H9 (cell line): ENCODE results near the gene AACS. TPM values are rescaled to one million over a fixed set of nuclear protein-coding genes. Genes with fewer than 3 reads are reported as not detected.

Experiments
- DNase-seq: peaks from one replicate; pipeline ENCODE4 v3.0.0-alpha.2; 2017
- H2AFZ ChIP-seq: one replicate; pipeline ENCODE4 v1.6.1; 2013; ENCODE audit warnings: mild to moderate bottlenecking, low read length, control low read depth, moderate library complexity
- H2AK5ac ChIP-seq: 2 replicates; pipeline ENCODE4 v1.6.1; 2013; ENCODE audit warnings: low read length, control low read depth, mixed read lengths; ENCODE audit not compliant: insufficient read length
- H2BK120ac ChIP-seq: one replicate; pipeline ENCODE4 v1.6.1; 2013; ENCODE audit warnings: low read depth, mild to moderate bottlenecking, low read length, control low read depth, inconsistent platforms; ENCODE audit not compliant: poor library complexity, severe bottlenecking
- H2BK12ac ChIP-seq: 2 replicates; pipeline ENCODE4 v1.6.1; 2013; ENCODE audit warnings: low read length, control low read depth, mixed read lengths, low read depth; ENCODE audit not compliant: insufficient read length
- H2BK15ac ChIP-seq: 2 replicates; pipeline ENCODE4 v1.6.1; 2013; ENCODE audit warnings: low read depth, low read length, control low read depth
- H2BK20ac ChIP-seq: one replicate; pipeline ENCODE4 v1.6.1; 2013; ENCODE audit warnings: low read depth, mild to moderate bottlenecking, low read length, control low read depth, inconsistent platforms; ENCODE audit not compliant: poor library complexity, severe bottlenecking
- H2BK5ac ChIP-seq: 2 replicates; pipeline ENCODE4 v1.6.1; 2013; ENCODE audit warnings: low read length, control low read depth, mixed read lengths; ENCODE audit not compliant: insufficient read length
- H3K14ac ChIP-seq: 2 replicates; pipeline ENCODE4 v1.6.1; 2013; ENCODE audit warnings: low read length, control low read depth; ENCODE audit not compliant: insufficient read depth
- H3K18ac ChIP-seq: 2 replicates; pipeline ENCODE4 v1.6.1; 2013; ENCODE audit warnings: low read depth, mild to moderate bottlenecking, mixed read lengths, low read length, control low read depth; ENCODE audit not compliant: insufficient read length
- H3K23ac ChIP-seq: 2 replicates; pipeline ENCODE4 v1.6.1; 2013; ENCODE audit warnings: low read length, control low read depth, mixed read lengths, low read depth; ENCODE audit not compliant: insufficient read length
- H3K23me2 ChIP-seq: 2 replicates; pipeline ENCODE4 v1.6.1; 2013; ENCODE audit warnings: low read depth, mild to moderate bottlenecking, mixed read lengths, low read length, control low read depth; ENCODE audit not compliant: insufficient read length, poor library complexity, severe bottlenecking
- H3K27ac ChIP-seq: 2 replicates; pipeline ENCODE4 v1.5.1; 2013; ENCODE audit warnings: low read length, control low read depth, mixed read lengths, low read depth; ENCODE audit not compliant: insufficient read length
- H3K27me3 ChIP-seq: 2 replicates; pipeline ENCODE4 v1.6.1; 2013; ENCODE audit warnings: low read length, control low read depth, inconsistent platforms; ENCODE audit not compliant: insufficient read depth
- H3K4ac ChIP-seq: 2 replicates; pipeline ENCODE4 v1.6.1; 2013; ENCODE audit warnings: low read depth, mild to moderate bottlenecking, control low read depth, inconsistent platforms, low read length, moderate library complexity
- H3K4me1 ChIP-seq: 2 replicates; pipeline ENCODE4 v1.6.1; 2013; ENCODE audit warnings: low read length, control low read depth, inconsistent platforms; ENCODE audit not compliant: insufficient read depth
- H3K4me2 ChIP-seq: 2 replicates; pipeline ENCODE4 v1.6.1; 2013; ENCODE audit warnings: low read length, control low read depth, mixed read lengths; ENCODE audit not compliant: insufficient read length, insufficient read depth
- H3K56ac ChIP-seq: 2 replicates; pipeline ENCODE4 v1.6.1; 2013; ENCODE audit warnings: low read depth, mild to moderate bottlenecking, mixed read lengths, low read length, control low read depth; ENCODE audit not compliant: insufficient read length
- H3K79me1 ChIP-seq: 2 replicates; pipeline ENCODE4 v1.6.1; 2013; ENCODE audit warnings: low read depth, mild to moderate bottlenecking, moderate library complexity, low read length, control low read depth, inconsistent platforms; ENCODE audit not compliant: insufficient read depth, poor library complexity, severe bottlenecking
- H3K79me2 ChIP-seq: 2 replicates; pipeline ENCODE4 v1.6.1; 2013; ENCODE audit warnings: low read length, control low read depth, inconsistent platforms; ENCODE audit not compliant: insufficient read depth
- H3K9ac ChIP-seq: 2 replicates; pipeline ENCODE4 v1.6.1; 2013; ENCODE audit warnings: low read length, control low read depth, mixed read lengths; ENCODE audit not compliant: insufficient read length; ENCODE audit errors: extremely low read depth
- H3K9me3 ChIP-seq: one replicate; pipeline ENCODE4 v1.6.1; 2013; ENCODE audit warnings: low read depth, low read length, inconsistent platforms; ENCODE audit not compliant: control insufficient read depth
- H3T11ph ChIP-seq: one replicate; pipeline ENCODE4 v1.6.1; 2013; ENCODE audit warnings: mild to moderate bottlenecking, low read length, control low read depth, inconsistent platforms
- H4K20me1 ChIP-seq: one replicate; pipeline ENCODE4 v1.6.1; 2013; ENCODE audit not compliant: control insufficient read depth, insufficient read length, insufficient read depth
- H4K5ac ChIP-seq: 2 replicates; pipeline ENCODE4 v1.6.1; 2013; ENCODE audit warnings: low read depth, mild to moderate bottlenecking, mixed read lengths, low read length, control low read depth; ENCODE audit not compliant: insufficient read length
- H4K8ac ChIP-seq: replicated peaks from 2 replicates; pipeline ENCODE4 v1.6.1; 2013; ENCODE audit warnings: low read length, control low read depth, mixed read lengths, low read depth; ENCODE audit not compliant: insufficient read length
- H4K91ac ChIP-seq: 2 replicates; pipeline ENCODE4 v1.6.1; 2013; ENCODE audit warnings: low read depth, mild to moderate bottlenecking, moderate library complexity, mixed read lengths, low read length, control low read depth; ENCODE audit not compliant: insufficient read length
- H3K27ac Mint-ChIP-seq, 3 experiments: 2 replicates in 2 of 3; 3 replicates in 1 of 3; pipeline ENCODE4 v1.8.0; 2020 to 2021; ENCODE audit warnings: mixed read lengths in 3 of 3, mild to moderate bottlenecking in 1 of 3, moderate library complexity in 1 of 3
- H3K27me3 Mint-ChIP-seq: 2 replicates; pipeline ENCODE4 v1.8.0; 2021; ENCODE audit warnings: low read depth, mild to moderate bottlenecking, moderate library complexity, mixed read lengths
- H3K36me3 Mint-ChIP-seq, 3 experiments: 2 replicates in 2 of 3; 3 replicates in 1 of 3; pipeline ENCODE4 v1.8.0; 2020 to 2021; ENCODE audit warnings: low read depth in 3 of 3, mixed read lengths in 3 of 3; ENCODE audit not compliant: insufficient read depth in 1 of 3
- H3K4me1 Mint-ChIP-seq, 2 experiments: 2 replicates each; pipeline ENCODE4 v1.8.0; 2020; ENCODE audit warnings: mixed read lengths in 2 of 2
- H3K4me3 Mint-ChIP-seq, 2 experiments: 2 replicates in 1 of 2; 3 replicates in 1 of 2; pipeline ENCODE4 v1.8.0; 2020 to 2021; ENCODE audit warnings: mild to moderate bottlenecking in 2 of 2, mixed read lengths in 2 of 2, moderate library complexity in 1 of 2
- H3K9me3 Mint-ChIP-seq, 2 experiments: 2 replicates in 1 of 2; 3 replicates in 1 of 2; pipeline ENCODE4 v1.8.0; 2020; ENCODE audit warnings: mild to moderate bottlenecking in 2 of 2, mixed read lengths in 2 of 2, moderate library complexity in 1 of 2
- CTCF ChIP-seq: fragments of 200-600 bp; sonication (generic); conservative IDR thresholded peaks from 3 replicates; pipeline ENCODE4 v1.8.0; 2021; ENCODE audit warnings: antibody characterized with exemption, mild to moderate bottlenecking
- WGBS: extraction: QIAGEN DNeasy Blood & Tissue Kit; methylation state at CpG from one replicate; pipeline ENCODE4 v1.1.7; 2013; ENCODE audit warnings: missing lambda C conversion rate, low lambda C conversion rate, mixed read lengths; ENCODE audit not compliant: insufficient read length; ENCODE audit errors: extremely low coverage; 5-methylcytosine and 5-hydroxymethylcytosine counted together
- total RNA-seq: library from RNA; stranded (reverse); gene quantifications from 2 replicates; pipeline ENCODE4 v1.2.1, GENCODE V29; 2021

Gene AACS
- total RNA-seq, 1 experiment from 2014 or later, result 35.0 TPM

- H3K9me3 ChIP-seq, result peaks cover 5% of the 10 kb centered on the region
- no peak overlapping the region for H3K4me2 ChIP-seq
- no peak overlapping the region for H2BK12ac ChIP-seq
- H3K9ac ChIP-seq, result no peak overlapping the region
- no peak overlapping the region for H2BK20ac ChIP-seq
- H3K27ac ChIP-seq, result no peak overlapping the region
- H4K91ac ChIP-seq, result no peak overlapping the region
- peaks cover 3% of the 10 kb centered on the region; the same call in 1 of the 2 replicates for H3K27me3 Mint-ChIP-seq
- H3K4ac ChIP-seq, result no peak overlapping the region
- peaks cover 6 to 19% (median 10%) of the 10 kb centered on the region in 3 experiments for H3K36me3 Mint-ChIP-seq
- H3K9me3 Mint-ChIP-seq, result peaks cover 19 to 20% of the 10 kb centered on the region in 2 experiments
- no peak overlapping the region for H2BK15ac ChIP-seq
- no peaks in the 10 kb centered on the region for H3K4me1 ChIP-seq
- H3K27me3 ChIP-seq, result no peaks in the 10 kb centered on the region
- H3K79me1 ChIP-seq, result no peaks in the 10 kb centered on the region
- no peak overlapping the region for H3K14ac ChIP-seq
- no peaks in the 10 kb centered on the region for H3K23me2 ChIP-seq
- TF ChIP-seq CTCF, result no peak
- WGBS, result no CpG with 5 or more reads among the region's 14 CpGs
- H3K23ac ChIP-seq, result no peak overlapping the region
- no peak overlapping the region for H2AK5ac ChIP-seq
- no peak overlapping the region for H4K5ac ChIP-seq
- no peaks in the 10 kb centered on the region for H4K20me1 ChIP-seq
- no peak overlapping the region for H2BK5ac ChIP-seq
- no peak overlapping the region for H3T11ph ChIP-seq
- H3K79me2 ChIP-seq, result no peaks in the 10 kb centered on the region
- H3K27ac Mint-ChIP-seq, result no peak overlapping the region; a peak in 1 of 7 replicates
- no peak overlapping the region for H2BK120ac ChIP-seq
- H3K4me1 Mint-ChIP-seq, result peaks cover 5 to 13% of the 10 kb centered on the region in 2 experiments
- no peak overlapping the region for H2AFZ ChIP-seq
- no peak overlapping the region for H3K4me3 Mint-ChIP-seq
- no peak for DNase-seq
- H3K56ac ChIP-seq, result no peak overlapping the region
- H3K18ac ChIP-seq, result no peak overlapping the region
- H4K8ac ChIP-seq, result no peak overlapping the region
These were observed 8.9 kb upstream of the AACS start for GRCh38 chr12:125056306-125056705.
